ENCODE measurements around the gene PNP.
A peak's percentile ranks its signal among the peaks of the same experiment; 100 is the strongest.

The PNP gene

GRCh38 chr14:20469242-20469889, at the start of gene PNP:
TSS of gene PNP (plus strand) at chr14:20469406. CDS start at chr14:20469525, 119 bp downstream.
- Histone ChIP-seq H3F3A (ENCODE audit: insufficient read depth, low read length) (no peaks in the 10 kb centered on the region), H3K9me3 (ENCODE audit: low read length) (no peaks in the 10 kb centered on the region), H3K27me3 (ENCODE audit: insufficient read depth, low read length) (no peaks in the 10 kb centered on the region), H3K27ac (ENCODE audit: low read depth, low read length, poor library complexity, severe bottlenecking) (peak within 1 kb of the TSS; percentile 57), H3K4me1 (ENCODE audit: insufficient read depth, low read length, severe bottlenecking) (peaks cover 26% of the 10 kb centered on the region), H3K4me2 (ENCODE audit: low read length) (peak within 1 kb of the TSS; percentile 98), H3K4me3 (ENCODE audit: low read depth, low read length, poor library complexity, severe bottlenecking) (peak within 1 kb of the TSS; percentile 98), H3K79me2 (ENCODE audit: insufficient read depth, low read length) (peaks cover 22% of the 10 kb centered on the region), H4K20me1 (ENCODE audit: insufficient read depth, low read length) (no peaks in the 10 kb centered on the region), H3K36me3 (ENCODE audit: insufficient read depth, low read length) (peaks cover 30% of the 10 kb centered on the region), H3K9ac (ENCODE audit: low read length) (peak within 1 kb of the TSS; percentile 98), H2AFZ (ENCODE audit: low read length) (peak within 1 kb of the TSS; percentile 78; the same call in 1 of the 2 replicates), H3K9me2 (ENCODE audit: low read depth, low read length) (no peaks in the 10 kb centered on the region)
- no peak for TF ChIP-seq EZH2 (IDR thresholded peaks at IDR 0.05; ENCODE audit: borderline replicate concordance, low read length)
- no peak for TF ChIP-seq CTCF (IDR thresholded peaks at IDR 0.05; ENCODE audit: low read length)

- no peak overlapping the region for H3K4me2 ChIP-seq (ENCODE audit: low read length)
These were observed 49.8 kb upstream of the PNP start for GRCh38 chr14:20419419-20419818.

GRCh38 chr14:20421267-20421666, 47.9 kb upstream of the PNP start:
- no peaks in the 10 kb centered on the region for H3K36me3 ChIP-seq (ENCODE audit: insufficient read depth, low read length)
- no peaks in the 10 kb centered on the region for H3F3A ChIP-seq (ENCODE audit: insufficient read depth, low read length)
- H3K4me1 ChIP-seq (ENCODE audit: insufficient read depth, low read length, severe bottlenecking), result no peaks in the 10 kb centered on the region
- H3K79me2 ChIP-seq (ENCODE audit: insufficient read depth, low read length), result no peaks in the 10 kb centered on the region
- TF ChIP-seq CTCF (IDR thresholded peaks at IDR 0.05; ENCODE audit: low read length) (no peak), EZH2 (IDR thresholded peaks at IDR 0.05; ENCODE audit: borderline replicate concordance, low read length) (no peak)
- H3K9ac ChIP-seq (ENCODE audit: low read length), result no peak overlapping the region
- no peak overlapping the region for H3K27ac ChIP-seq (ENCODE audit: low read depth, low read length, poor library complexity, severe bottlenecking)
- no peak overlapping the region for H2AFZ ChIP-seq (ENCODE audit: low read length)
- no peaks in the 10 kb centered on the region for H3K27me3 ChIP-seq (ENCODE audit: insufficient read depth, low read length)
- H4K20me1 ChIP-seq (ENCODE audit: insufficient read depth, low read length), result no peaks in the 10 kb centered on the region
- no peaks in the 10 kb centered on the region for H3K9me2 ChIP-seq (ENCODE audit: low read depth, low read length)
- H3K4me2 ChIP-seq (ENCODE audit: low read length), result no peak overlapping the region
- no peak overlapping the region for H3K4me3 ChIP-seq (ENCODE audit: low read depth, low read length, poor library complexity, severe bottlenecking)
- no peaks in the 10 kb centered on the region for H3K9me3 ChIP-seq (ENCODE audit: low read length)

More at GRCh38 chr14:20419419-20419818, 49.8 kb upstream of the PNP start:
- no peaks in the 10 kb centered on the region for H3K9me3 ChIP-seq (ENCODE audit: low read length)
- H3K27ac ChIP-seq (ENCODE audit: low read depth, low read length, poor library complexity, severe bottlenecking), result no peak overlapping the region
- no peaks in the 10 kb centered on the region for H3K79me2 ChIP-seq (ENCODE audit: insufficient read depth, low read length)
- peaks cover 4% of the 10 kb centered on the region for H3K4me1 ChIP-seq (ENCODE audit: insufficient read depth, low read length, severe bottlenecking)
- no peaks in the 10 kb centered on the region for H3K27me3 ChIP-seq (ENCODE audit: insufficient read depth, low read length)
- H2AFZ ChIP-seq (ENCODE audit: low read length), result no peak overlapping the region
- no peak overlapping the region for H3K4me3 ChIP-seq (ENCODE audit: low read depth, low read length, poor library complexity, severe bottlenecking)
- no peaks in the 10 kb centered on the region for H4K20me1 ChIP-seq (ENCODE audit: insufficient read depth, low read length)
- H3K36me3 ChIP-seq (ENCODE audit: insufficient read depth, low read length), result no peaks in the 10 kb centered on the region
- no peaks in the 10 kb centered on the region for H3F3A ChIP-seq (ENCODE audit: insufficient read depth, low read length)
- TF ChIP-seq CTCF (IDR thresholded peaks at IDR 0.05; ENCODE audit: low read length) (no peak), EZH2 (IDR thresholded peaks at IDR 0.05; ENCODE audit: borderline replicate concordance, low read length) (no peak)
- H3K9me2 ChIP-seq (ENCODE audit: low read depth, low read length), result no peaks in the 10 kb centered on the region
- H3K9ac ChIP-seq (ENCODE audit: low read length), result no peak overlapping the region

Data from OCI-LY1 (cell line).